Measurements from ENCODE around the gene SLC45A3.

GRCh38 chr1:205714906-205715246 is 34.6 kb upstream of the SLC45A3 start:
- TF ChIP-seq CTCF (IDR thresholded peaks at IDR 0.05; ENCODE audit: poor library complexity, severe bottlenecking): no peak
- no peak for TF ChIP-seq POLR2AphosphoS5 (IDR thresholded peaks at IDR 0.05)
- no peak for TF ChIP-seq MXI1 (conservative IDR thresholded peaks at IDR 0.05; ENCODE audit: poor library complexity, severe bottlenecking)
- TF ChIP-seq EZH2 (IDR thresholded peaks at IDR 0.05; ENCODE audit: borderline replicate concordance, insufficient read depth, low read length, poor library complexity, severe bottlenecking): no peak
- no peak for TF ChIP-seq SMC3 (conservative IDR thresholded peaks at IDR 0.05; ENCODE audit: poor library complexity)
